ENCODE measurements around the gene HOXC9.

HOXC9 gene

DNA sequence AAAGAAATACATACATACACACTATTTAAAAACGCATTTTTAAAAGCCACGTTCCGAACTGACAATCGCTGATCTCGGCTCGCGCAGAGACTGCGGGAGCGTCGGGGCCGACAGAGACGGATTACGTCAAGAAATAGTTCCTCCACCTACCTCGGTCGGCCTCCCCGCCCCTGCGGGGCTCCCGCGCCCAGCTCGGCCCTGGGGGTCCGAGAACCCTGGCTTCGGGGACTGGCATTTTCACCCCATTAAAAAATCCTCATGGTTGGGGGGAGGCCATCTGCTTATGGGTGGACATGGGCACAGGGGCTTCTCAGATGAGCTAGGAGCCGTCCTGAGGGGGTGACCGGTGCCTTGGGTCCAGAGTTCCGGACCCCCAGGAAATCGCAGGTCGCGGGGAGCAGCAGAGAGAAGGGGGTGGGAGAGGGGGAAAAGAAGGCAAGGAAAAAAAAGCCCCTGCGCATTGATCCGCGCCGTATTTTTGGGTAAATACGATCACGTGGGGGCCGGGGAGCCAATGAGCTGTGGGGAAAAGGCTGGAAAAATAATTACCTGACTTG lies 324 bp upstream of the HOXC9 start (continued):
- TF ChIP-seq ZNF580 (tag by site-specific recombination; IDR thresholded peaks at IDR 0.05) (0 out of 2 replicates have a peak, but pooled peaks have one; percentile 33), ZFHX2 (tag by site-specific recombination; conservative IDR thresholded peaks at IDR 0.05) (peak; percentile 25), ZNF513 (tag by site-specific recombination; IDR thresholded peaks at IDR 0.05) (0 out of 2 replicates have a peak, but pooled peaks have one; percentile 22), ZNF366 (tag by site-specific recombination; conservative IDR thresholded peaks at IDR 0.05) (peak; percentile 72; the same call in 1 of the 2 replicates), SP3 (tag by site-specific recombination; IDR thresholded peaks at IDR 0.05) (0 out of 2 replicates have a peak, but pooled peaks have one; percentile 24), OSR2 (tag by site-specific recombination; IDR thresholded peaks at IDR 0.05) (no peak), ZBTB1 (tag by site-specific recombination; IDR thresholded peaks at IDR 0.05) (no peak), ZNF324 (tag by site-specific recombination; IDR thresholded peaks at IDR 0.05) (peak; percentile 58; the same call in 1 of the 2 replicates), ZNF112 (tag by site-specific recombination; IDR thresholded peaks at IDR 0.05) (no peak), ZNF658 (tag by site-specific recombination; IDR thresholded peaks at IDR 0.05) (no peak), PRDM2 (tag by site-specific recombination; IDR thresholded peaks at IDR 0.05; ENCODE audit: borderline replicate concordance) (no peak), ZNF692 (tag by site-specific recombination; IDR thresholded peaks at IDR 0.05) (no peak), ZBTB20 (tag by site-specific recombination; IDR thresholded peaks at IDR 0.05) (peak; percentile 85), YY1 (tag by site-specific recombination; IDR thresholded peaks at IDR 0.05) (peak; percentile 31; the same call in 1 of the 2 replicates), ATF2 (tag by site-specific recombination; IDR thresholded peaks at IDR 0.05; ENCODE audit: low read depth) (peak; percentile 84), KLF16 (tag by site-specific recombination; IDR thresholded peaks at IDR 0.05) (peak; percentile 70; the same call in 1 of the 2 replicates), ZNF391 (tag by site-specific recombination; IDR thresholded peaks at IDR 0.05; ENCODE audit: borderline replicate concordance, low read depth) (peak; percentile 64; the same call in 1 of the 2 replicates), ZNF157 (tag by site-specific recombination; IDR thresholded peaks at IDR 0.05) (no peak), SP2 (tag by site-specific recombination; IDR thresholded peaks at IDR 0.05) (peak; percentile 50), GLIS1 (tag by site-specific recombination; IDR thresholded peaks at IDR 0.05) (peak; percentile 91), ZNF624 (tag by site-specific recombination; IDR thresholded peaks at IDR 0.05) (no peak), ZNF133 (tag by site-specific recombination; IDR thresholded peaks at IDR 0.05) (no peak), ZNF623 (tag by site-specific recombination; IDR thresholded peaks at IDR 0.05) (no peak), ZNF394 (tag by site-specific recombination; IDR thresholded peaks at IDR 0.05; ENCODE audit: borderline replicate concordance) (0 out of 2 replicates have a peak, but pooled peaks have one; percentile 47), KLF1 (tag by site-specific recombination; IDR thresholded peaks at IDR 0.05) (peak; percentile 26; the same call in 1 of the 2 replicates)
- TF ChIP-seq, protein P1, sequence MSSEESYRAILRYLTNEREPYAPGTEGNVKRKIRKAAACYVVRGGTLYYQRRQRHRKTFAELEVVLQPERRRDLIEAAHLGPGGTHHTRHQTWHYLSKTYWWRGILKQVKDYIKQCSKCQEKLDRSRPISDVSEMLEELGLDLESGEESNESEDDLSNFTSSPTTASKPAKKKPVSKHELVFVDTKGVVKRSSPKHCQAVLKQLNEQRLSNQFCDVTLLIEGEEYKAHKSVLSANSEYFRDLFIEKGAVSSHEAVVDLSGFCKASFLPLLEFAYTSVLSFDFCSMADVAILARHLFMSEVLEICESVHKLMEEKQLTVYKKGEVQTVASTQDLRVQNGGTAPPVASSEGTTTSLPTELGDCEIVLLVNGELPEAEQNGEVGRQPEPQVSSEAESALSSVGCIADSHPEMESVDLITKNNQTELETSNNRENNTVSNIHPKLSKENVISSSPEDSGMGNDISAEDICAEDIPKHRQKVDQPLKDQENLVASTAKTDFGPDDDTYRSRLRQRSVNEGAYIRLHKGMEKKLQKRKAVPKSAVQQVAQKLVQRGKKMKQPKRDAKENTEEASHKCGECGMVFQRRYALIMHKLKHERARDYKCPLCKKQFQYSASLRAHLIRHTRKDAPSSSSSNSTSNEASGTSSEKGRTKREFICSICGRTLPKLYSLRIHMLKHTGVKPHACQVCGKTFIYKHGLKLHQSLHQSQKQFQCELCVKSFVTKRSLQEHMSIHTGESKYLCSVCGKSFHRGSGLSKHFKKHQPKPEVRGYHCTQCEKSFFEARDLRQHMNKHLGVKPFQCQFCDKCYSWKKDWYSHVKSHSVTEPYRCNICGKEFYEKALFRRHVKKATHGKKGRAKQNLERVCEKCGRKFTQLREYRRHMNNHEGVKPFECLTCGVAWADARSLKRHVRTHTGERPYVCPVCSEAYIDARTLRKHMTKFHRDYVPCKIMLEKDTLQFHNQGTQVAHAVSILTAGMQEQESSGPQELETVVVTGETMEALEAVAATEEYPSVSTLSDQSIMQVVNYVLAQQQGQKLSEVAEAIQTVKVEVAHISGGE (tag by site-specific recombination; conservative IDR thresholded peaks at IDR 0.05; ENCODE audit: low read depth), result no peak

Measured in HEK293 (cell line).